ENCODE results near the gene ABCB10.

DNA sequence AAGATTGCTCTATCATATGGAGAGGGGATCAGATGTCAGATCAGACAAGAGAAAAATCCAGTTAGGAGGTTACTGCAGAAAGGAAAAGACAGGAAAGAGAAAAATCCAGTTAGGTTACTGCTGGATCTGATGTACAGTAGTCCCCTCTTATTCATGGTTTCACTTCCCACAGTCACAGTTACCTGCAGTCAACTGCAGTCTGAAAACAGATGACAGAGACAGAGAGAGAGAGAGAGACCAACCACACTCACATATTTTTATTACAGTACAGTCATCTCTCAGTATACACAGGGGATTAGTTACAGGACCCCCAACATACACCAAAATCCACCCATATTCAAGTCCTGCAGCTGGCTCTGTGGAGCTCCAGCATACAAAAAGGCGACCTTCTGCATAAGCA, 79.7 kb downstream of the ABCB10 start:
- TF ChIP-seq, protein P1, sequence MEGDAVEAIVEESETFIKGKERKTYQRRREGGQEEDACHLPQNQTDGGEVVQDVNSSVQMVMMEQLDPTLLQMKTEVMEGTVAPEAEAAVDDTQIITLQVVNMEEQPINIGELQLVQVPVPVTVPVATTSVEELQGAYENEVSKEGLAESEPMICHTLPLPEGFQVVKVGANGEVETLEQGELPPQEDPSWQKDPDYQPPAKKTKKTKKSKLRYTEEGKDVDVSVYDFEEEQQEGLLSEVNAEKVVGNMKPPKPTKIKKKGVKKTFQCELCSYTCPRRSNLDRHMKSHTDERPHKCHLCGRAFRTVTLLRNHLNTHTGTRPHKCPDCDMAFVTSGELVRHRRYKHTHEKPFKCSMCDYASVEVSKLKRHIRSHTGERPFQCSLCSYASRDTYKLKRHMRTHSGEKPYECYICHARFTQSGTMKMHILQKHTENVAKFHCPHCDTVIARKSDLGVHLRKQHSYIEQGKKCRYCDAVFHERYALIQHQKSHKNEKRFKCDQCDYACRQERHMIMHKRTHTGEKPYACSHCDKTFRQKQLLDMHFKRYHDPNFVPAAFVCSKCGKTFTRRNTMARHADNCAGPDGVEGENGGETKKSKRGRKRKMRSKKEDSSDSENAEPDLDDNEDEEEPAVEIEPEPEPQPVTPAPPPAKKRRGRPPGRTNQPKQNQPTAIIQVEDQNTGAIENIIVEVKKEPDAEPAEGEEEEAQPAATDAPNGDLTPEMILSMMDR (conservative IDR thresholded peaks at IDR 0.05; ENCODE audit: low read depth in 2 of 2), result no peak
- TF ChIP-seq POLR2AphosphoS5 (IDR thresholded peaks at IDR 0.05; ENCODE audit: low read depth) (no peak), EZH2 (IDR thresholded peaks at IDR 0.05; ENCODE audit: low read depth, unreplicated experiment) (no peak), ZNF114 (CRISPR knock-in tag; IDR thresholded peaks at IDR 0.05) (no peak), STAT1 (IDR thresholded peaks at IDR 0.05; ENCODE audit: unreplicated experiment) (no peak), CREB1 (CRISPR knock-in tag; IDR thresholded peaks at IDR 0.05; ENCODE audit: low read depth) (no peak), JUNB (IDR thresholded peaks at IDR 0.05; ENCODE audit: unreplicated experiment) (no peak), EZH2phosphoT487 (IDR thresholded peaks at IDR 0.05; ENCODE audit: unreplicated experiment) (no peak)
- TF ChIP-seq, protein P2, sequence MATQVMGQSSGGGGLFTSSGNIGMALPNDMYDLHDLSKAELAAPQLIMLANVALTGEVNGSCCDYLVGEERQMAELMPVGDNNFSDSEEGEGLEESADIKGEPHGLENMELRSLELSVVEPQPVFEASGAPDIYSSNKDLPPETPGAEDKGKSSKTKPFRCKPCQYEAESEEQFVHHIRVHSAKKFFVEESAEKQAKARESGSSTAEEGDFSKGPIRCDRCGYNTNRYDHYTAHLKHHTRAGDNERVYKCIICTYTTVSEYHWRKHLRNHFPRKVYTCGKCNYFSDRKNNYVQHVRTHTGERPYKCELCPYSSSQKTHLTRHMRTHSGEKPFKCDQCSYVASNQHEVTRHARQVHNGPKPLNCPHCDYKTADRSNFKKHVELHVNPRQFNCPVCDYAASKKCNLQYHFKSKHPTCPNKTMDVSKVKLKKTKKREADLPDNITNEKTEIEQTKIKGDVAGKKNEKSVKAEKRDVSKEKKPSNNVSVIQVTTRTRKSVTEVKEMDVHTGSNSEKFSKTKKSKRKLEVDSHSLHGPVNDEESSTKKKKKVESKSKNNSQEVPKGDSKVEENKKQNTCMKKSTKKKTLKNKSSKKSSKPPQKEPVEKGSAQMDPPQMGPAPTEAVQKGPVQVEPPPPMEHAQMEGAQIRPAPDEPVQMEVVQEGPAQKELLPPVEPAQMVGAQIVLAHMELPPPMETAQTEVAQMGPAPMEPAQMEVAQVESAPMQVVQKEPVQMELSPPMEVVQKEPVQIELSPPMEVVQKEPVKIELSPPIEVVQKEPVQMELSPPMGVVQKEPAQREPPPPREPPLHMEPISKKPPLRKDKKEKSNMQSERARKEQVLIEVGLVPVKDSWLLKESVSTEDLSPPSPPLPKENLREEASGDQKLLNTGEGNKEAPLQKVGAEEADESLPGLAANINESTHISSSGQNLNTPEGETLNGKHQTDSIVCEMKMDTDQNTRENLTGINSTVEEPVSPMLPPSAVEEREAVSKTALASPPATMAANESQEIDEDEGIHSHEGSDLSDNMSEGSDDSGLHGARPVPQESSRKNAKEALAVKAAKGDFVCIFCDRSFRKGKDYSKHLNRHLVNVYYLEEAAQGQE (IDR thresholded peaks at IDR 0.05; ENCODE audit: unreplicated experiment), result no peak
- TF ChIP-seq, protein P3, sequence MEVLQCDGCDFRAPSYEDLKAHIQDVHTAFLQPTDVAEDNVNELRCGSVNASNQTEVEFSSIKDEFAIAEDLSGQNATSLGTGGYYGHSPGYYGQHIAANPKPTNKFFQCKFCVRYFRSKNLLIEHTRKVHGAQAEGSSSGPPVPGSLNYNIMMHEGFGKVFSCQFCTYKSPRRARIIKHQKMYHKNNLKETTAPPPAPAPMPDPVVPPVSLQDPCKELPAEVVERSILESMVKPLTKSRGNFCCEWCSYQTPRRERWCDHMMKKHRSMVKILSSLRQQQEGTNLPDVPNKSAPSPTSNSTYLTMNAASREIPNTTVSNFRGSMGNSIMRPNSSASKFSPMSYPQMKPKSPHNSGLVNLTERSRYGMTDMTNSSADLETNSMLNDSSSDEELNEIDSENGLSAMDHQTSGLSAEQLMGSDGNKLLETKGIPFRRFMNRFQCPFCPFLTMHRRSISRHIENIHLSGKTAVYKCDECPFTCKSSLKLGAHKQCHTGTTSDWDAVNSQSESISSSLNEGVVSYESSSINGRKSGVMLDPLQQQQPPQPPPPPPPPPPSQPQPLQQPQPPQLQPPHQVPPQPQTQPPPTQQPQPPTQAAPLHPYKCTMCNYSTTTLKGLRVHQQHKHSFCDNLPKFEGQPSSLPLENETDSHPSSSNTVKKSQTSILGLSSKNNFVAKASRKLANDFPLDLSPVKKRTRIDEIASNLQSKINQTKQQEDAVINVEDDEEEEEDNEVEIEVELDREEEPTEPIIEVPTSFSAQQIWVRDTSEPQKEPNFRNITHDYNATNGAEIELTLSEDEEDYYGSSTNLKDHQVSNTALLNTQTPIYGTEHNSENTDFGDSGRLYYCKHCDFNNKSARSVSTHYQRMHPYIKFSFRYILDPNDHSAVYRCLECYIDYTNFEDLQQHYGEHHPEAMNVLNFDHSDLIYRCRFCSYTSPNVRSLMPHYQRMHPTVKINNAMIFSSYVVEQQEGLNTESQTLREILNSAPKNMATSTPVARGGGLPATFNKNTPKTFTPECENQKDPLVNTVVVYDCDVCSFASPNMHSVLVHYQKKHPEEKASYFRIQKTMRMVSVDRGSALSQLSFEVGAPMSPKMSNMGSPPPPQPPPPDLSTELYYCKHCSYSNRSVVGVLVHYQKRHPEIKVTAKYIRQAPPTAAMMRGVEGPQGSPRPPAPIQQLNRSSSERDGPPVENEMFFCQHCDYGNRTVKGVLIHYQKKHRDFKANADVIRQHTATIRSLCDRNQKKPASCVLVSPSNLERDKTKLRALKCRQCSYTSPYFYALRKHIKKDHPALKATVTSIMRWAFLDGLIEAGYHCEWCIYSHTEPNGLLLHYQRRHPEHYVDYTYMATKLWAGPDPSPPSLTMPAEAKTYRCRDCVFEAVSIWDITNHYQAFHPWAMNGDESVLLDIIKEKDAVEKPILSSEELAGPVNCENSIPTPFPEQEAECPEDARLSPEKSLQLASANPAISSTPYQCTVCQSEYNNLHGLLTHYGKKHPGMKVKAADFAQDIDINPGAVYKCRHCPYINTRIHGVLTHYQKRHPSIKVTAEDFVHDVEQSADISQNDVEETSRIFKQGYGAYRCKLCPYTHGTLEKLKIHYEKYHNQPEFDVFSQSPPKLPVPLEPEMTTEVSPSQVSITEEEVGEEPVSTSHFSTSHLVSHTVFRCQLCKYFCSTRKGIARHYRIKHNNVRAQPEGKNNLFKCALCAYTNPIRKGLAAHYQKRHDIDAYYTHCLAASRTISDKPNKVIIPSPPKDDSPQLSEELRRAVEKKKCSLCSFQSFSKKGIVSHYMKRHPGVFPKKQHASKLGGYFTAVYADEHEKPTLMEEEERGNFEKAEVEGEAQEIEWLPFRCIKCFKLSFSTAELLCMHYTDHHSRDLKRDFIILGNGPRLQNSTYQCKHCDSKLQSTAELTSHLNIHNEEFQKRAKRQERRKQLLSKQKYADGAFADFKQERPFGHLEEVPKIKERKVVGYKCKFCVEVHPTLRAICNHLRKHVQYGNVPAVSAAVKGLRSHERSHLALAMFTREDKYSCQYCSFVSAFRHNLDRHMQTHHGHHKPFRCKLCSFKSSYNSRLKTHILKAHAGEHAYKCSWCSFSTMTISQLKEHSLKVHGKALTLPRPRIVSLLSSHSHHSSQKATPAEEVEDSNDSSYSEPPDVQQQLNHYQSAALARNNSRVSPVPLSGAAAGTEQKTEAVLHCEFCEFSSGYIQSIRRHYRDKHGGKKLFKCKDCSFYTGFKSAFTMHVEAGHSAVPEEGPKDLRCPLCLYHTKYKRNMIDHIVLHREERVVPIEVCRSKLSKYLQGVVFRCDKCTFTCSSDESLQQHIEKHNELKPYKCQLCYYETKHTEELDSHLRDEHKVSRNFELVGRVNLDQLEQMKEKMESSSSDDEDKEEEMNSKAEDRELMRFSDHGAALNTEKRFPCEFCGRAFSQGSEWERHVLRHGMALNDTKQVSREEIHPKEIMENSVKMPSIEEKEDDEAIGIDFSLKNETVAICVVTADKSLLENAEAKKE (CRISPR knock-in tag; IDR thresholded peaks at IDR 0.05), result no peak
- TF ChIP-seq, protein P4, sequence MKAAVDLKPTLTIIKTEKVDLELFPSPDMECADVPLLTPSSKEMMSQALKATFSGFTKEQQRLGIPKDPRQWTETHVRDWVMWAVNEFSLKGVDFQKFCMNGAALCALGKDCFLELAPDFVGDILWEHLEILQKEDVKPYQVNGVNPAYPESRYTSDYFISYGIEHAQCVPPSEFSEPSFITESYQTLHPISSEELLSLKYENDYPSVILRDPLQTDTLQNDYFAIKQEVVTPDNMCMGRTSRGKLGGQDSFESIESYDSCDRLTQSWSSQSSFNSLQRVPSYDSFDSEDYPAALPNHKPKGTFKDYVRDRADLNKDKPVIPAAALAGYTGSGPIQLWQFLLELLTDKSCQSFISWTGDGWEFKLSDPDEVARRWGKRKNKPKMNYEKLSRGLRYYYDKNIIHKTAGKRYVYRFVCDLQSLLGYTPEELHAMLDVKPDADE (IDR thresholded peaks at IDR 0.05), result no peak

Measured in GM23338 (cell line).